Chondrocyte (in vitro differentiated cells): ENCODE results near the gene ZBED4. TPM values are rescaled to one million over a fixed set of nuclear protein-coding genes. Genes with fewer than 3 reads are reported as not detected.
"Not testable (repeated sequence)": the region's sequence is repeated elsewhere in the genome, so short reads cannot be mapped to it uniquely, and the experiment has no call there.

Experiments used
- DNase-seq: peaks from one replicate; pipeline ENCODE4 v3.0.0; 2021; ENCODE audit warnings: mixed read lengths, low spot score
- H3K27ac Mint-ChIP-seq: one replicate; pipeline ENCODE4 v1.8.0; 2021; ENCODE audit warnings: mild to moderate bottlenecking, moderate library complexity, mixed read lengths; ENCODE audit not compliant: unreplicated experiment
- H3K27me3 Mint-ChIP-seq: 2 replicates; pipeline ENCODE4 v1.8.0; 2021; ENCODE audit warnings: low read depth, mixed read lengths
- H3K36me3 Mint-ChIP-seq: 2 replicates; pipeline ENCODE4 v1.8.0; 2021; ENCODE audit warnings: low read depth, mixed read lengths
- H3K4me1 Mint-ChIP-seq: 2 replicates; pipeline ENCODE4 v1.8.0; 2021; ENCODE audit warnings: low read depth, mild to moderate bottlenecking, mixed read lengths
- H3K4me3 Mint-ChIP-seq: one replicate; pipeline ENCODE4 v1.8.0; 2021; ENCODE audit warnings: mild to moderate bottlenecking, moderate library complexity, mixed read lengths; ENCODE audit not compliant: unreplicated experiment
- H3K9me3 Mint-ChIP-seq: 2 replicates; pipeline ENCODE4 v1.8.0; 2021; ENCODE audit warnings: low read depth, mixed read lengths
- total RNA-seq: library from RNA; stranded (reverse); gene quantifications from 3 replicates; pipeline ENCODE4 v1.2.1, GENCODE V29; 2021
- TF ChIP-seq, protein P1 (sequence below): fragments of 200-600 bp; sonication (generic); IDR thresholded peaks from 2 replicates; pipeline ENCODE4 v1.5.0; 2021; ENCODE audit warnings: antibody characterized with exemption, mild to moderate bottlenecking, moderate library complexity

ZBED4 gene
- total RNA-seq, 1 donor from 2014 or later: 17.6 TPM

GRCh38 chr22:49848690-49849160 is 4.9 kb upstream of the ZBED4 start:
- TF ChIP-seq, protein P1, sequence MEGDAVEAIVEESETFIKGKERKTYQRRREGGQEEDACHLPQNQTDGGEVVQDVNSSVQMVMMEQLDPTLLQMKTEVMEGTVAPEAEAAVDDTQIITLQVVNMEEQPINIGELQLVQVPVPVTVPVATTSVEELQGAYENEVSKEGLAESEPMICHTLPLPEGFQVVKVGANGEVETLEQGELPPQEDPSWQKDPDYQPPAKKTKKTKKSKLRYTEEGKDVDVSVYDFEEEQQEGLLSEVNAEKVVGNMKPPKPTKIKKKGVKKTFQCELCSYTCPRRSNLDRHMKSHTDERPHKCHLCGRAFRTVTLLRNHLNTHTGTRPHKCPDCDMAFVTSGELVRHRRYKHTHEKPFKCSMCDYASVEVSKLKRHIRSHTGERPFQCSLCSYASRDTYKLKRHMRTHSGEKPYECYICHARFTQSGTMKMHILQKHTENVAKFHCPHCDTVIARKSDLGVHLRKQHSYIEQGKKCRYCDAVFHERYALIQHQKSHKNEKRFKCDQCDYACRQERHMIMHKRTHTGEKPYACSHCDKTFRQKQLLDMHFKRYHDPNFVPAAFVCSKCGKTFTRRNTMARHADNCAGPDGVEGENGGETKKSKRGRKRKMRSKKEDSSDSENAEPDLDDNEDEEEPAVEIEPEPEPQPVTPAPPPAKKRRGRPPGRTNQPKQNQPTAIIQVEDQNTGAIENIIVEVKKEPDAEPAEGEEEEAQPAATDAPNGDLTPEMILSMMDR: no peak
- Mint-ChIP-seq H3K36me3 (peaks cover 2% of the 10 kb centered on the region), H3K27ac (no peak overlapping the region), H3K27me3 (peaks cover 29% of the 10 kb centered on the region), H3K4me1 (peaks cover 10% of the 10 kb centered on the region), H3K9me3 (no peaks in the 10 kb centered on the region), H3K4me3 (no peak overlapping the region)
- no peak for DNase-seq

- Mint-ChIP-seq H3K27ac (no peak overlapping the region), H3K27me3 (peaks cover 29% of the 10 kb centered on the region), H3K4me1 (peaks cover 10% of the 10 kb centered on the region), H3K36me3 (peaks cover 2% of the 10 kb centered on the region), H3K9me3 (no peaks in the 10 kb centered on the region), H3K4me3 (no peak overlapping the region)
- TF ChIP-seq, protein P1: no peak
- no peak for DNase-seq
Observed at GRCh38 chr22:49849161-49850020, 4.3 kb upstream of the ZBED4 start.

DNA sequence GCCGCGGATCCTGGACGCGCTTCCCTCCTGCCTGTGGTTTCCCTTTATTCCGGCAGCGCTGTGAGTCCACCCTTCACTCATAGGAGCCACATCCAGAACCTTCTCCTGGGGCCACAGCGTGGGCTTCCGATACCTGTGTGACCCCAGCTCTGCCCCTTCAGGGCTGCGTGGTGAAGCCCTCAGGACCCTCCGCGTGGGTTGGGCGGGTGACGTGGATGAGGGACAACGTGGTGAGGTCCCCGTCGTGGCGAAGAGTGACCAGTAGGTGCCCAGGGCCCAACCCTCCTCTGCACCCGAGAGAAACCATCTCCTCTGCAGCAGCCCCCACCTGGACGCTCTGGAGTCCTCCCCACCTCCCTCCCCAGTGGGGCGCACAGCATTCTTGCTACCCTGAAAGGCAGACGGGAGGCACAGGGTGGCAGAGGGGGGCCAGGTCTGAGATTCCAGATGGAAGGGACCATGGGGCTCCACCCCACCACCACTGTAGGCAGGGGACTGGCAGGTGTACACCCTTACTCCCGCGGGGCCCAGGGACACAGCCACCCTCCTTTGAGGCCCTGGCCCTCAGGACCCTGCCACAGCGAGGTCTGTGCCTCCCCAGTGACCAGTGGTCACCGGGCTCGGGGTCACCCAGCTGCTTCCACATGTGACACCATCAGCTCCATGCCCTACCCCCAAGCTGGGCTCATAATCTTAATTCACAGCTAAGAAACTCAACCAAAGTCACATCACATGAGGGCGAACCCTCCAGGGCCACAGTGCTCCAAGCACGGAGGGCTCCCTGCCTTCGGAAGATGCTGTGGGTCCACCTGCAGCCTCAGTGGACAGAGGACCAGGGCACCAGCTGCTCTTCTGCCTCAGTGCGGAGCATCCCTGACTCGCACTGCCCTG is 3.4 kb upstream of the ZBED4 start:
- H3K27me3 Mint-ChIP-seq: peaks cover 26% of the 10 kb centered on the region
- H3K9me3 Mint-ChIP-seq: no peaks in the 10 kb centered on the region
- H3K4me3 Mint-ChIP-seq: no peak overlapping the region
- TF ChIP-seq, protein P1: no peak
- H3K4me1 Mint-ChIP-seq: peaks cover 18% of the 10 kb centered on the region
- H3K36me3 Mint-ChIP-seq: peaks cover 2% of the 10 kb centered on the region
- H3K27ac Mint-ChIP-seq: no peak overlapping the region
- DNase-seq: no peak

GRCh38 chr22:49850959-49851802 is 2.5 kb upstream of the ZBED4 start:
- Mint-ChIP-seq H3K27me3 (peaks cover 21% of the 10 kb centered on the region), H3K4me3 (peak overlapping the region; percentile 53), H3K27ac (peak overlapping the region; percentile 71), H3K36me3 (peaks cover 2% of the 10 kb centered on the region), H3K9me3 (no peaks in the 10 kb centered on the region), H3K4me1 (peaks cover 27% of the 10 kb centered on the region)
- TF ChIP-seq, protein P1: no peak
- DNase-seq: no peak

GRCh38 chr22:49852568-49852897 is 1.1 kb upstream of the ZBED4 start:
- H3K4me1 Mint-ChIP-seq: peaks cover 28% of the 10 kb centered on the region
- H3K36me3 Mint-ChIP-seq, DNase-seq, H3K9me3 Mint-ChIP-seq: not testable (repeated sequence)
- H3K27ac Mint-ChIP-seq: peak overlapping the region; percentile 76
- peaks cover 11% of the 10 kb centered on the region for H3K27me3 Mint-ChIP-seq
- H3K4me3 Mint-ChIP-seq: peak overlapping the region; percentile 67
